ENCODE measurements around the gene CPT2.

CPT2 gene

GRCh38 chr1:53207726-53208125 is 11.1 kb downstream of the CPT2 start:
- Histone ChIP-seq H3K27ac (no peak overlapping the region), H3K4me3 (no peak overlapping the region), H3K9me3 (no peaks in the 10 kb centered on the region), H3K4me1 (peaks cover 0 to 6% (median 0%) of the 10 kb centered on the region in 4 donors), H3K36me3 (peaks cover 67 to 94% (median 70%) of the 10 kb centered on the region in 3 donors), H3K27me3 (no peaks in the 10 kb centered on the region)
- intact Hi-C loops (cut with DNase I; ENCODE audit: low total_unique reads) = no loop called here
- TF ChIP-seq, protein P1, sequence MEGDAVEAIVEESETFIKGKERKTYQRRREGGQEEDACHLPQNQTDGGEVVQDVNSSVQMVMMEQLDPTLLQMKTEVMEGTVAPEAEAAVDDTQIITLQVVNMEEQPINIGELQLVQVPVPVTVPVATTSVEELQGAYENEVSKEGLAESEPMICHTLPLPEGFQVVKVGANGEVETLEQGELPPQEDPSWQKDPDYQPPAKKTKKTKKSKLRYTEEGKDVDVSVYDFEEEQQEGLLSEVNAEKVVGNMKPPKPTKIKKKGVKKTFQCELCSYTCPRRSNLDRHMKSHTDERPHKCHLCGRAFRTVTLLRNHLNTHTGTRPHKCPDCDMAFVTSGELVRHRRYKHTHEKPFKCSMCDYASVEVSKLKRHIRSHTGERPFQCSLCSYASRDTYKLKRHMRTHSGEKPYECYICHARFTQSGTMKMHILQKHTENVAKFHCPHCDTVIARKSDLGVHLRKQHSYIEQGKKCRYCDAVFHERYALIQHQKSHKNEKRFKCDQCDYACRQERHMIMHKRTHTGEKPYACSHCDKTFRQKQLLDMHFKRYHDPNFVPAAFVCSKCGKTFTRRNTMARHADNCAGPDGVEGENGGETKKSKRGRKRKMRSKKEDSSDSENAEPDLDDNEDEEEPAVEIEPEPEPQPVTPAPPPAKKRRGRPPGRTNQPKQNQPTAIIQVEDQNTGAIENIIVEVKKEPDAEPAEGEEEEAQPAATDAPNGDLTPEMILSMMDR (IDR thresholded peaks at IDR 0.05) = no peak
- no peak for DNase-seq

DNA sequence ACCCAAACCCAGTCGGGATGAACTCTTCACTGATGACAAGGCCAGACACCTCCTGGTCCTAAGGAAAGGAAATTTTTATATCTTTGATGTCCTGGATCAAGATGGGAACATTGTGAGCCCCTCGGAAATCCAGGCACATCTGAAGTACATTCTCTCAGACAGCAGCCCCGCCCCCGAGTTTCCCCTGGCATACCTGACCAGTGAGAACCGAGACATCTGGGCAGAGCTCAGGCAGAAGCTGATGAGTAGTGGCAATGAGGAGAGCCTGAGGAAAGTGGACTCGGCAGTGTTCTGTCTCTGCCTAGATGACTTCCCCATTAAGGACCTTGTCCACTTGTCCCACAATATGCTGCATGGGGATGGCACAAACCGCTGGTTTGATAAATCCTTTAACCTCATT is 13.7 kb downstream of the CPT2 start:
- H3K4me3 ChIP-seq = no peak overlapping the region
- H3K27ac ChIP-seq = no peak overlapping the region
- no peaks in the 10 kb centered on the region for H3K27me3 ChIP-seq
- H3K9me3 ChIP-seq = no peaks in the 10 kb centered on the region
- peaks cover 72 to 100% (median 77%) of the 10 kb centered on the region in 3 donors for H3K36me3 ChIP-seq
- TF ChIP-seq, protein P1 (IDR thresholded peaks at IDR 0.05) = no peak
- no peak for DNase-seq
- intact Hi-C loops (cut with DNase I; ENCODE audit: low total_unique reads) = no loop called here
- H3K4me1 ChIP-seq = peaks cover 0 to 6% (median 0%) of the 10 kb centered on the region in 4 donors

DNA sequence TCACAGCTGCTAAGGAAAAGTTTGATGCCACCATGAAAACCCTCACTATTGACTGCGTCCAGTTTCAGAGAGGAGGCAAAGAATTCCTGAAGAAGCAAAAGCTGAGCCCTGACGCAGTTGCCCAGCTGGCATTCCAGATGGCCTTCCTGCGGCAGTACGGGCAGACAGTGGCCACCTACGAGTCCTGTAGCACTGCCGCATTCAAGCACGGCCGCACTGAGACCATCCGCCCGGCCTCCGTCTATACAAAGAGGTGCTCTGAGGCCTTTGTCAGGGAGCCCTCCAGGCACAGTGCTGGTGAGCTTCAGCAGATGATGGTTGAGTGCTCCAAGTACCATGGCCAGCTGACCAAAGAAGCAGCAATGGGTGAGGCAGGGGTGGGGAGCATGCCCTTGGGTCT is 14.3 kb downstream of the CPT2 start:
- Histone ChIP-seq H3K4me1 (peaks cover 0 to 6% (median 0%) of the 10 kb centered on the region in 4 donors), H3K27ac (no peak overlapping the region), H3K4me3 (no peak overlapping the region), H3K9me3 (no peaks in the 10 kb centered on the region), H3K36me3 (peaks cover 68 to 100% (median 77%) of the 10 kb centered on the region in 3 donors), H3K27me3 (no peaks in the 10 kb centered on the region)
- intact Hi-C loops (cut with DNase I; ENCODE audit: low total_unique reads) = no loop called here
- TF ChIP-seq, protein P1 (IDR thresholded peaks at IDR 0.05) = no peak
- no peak for DNase-seq

GRCh38 chr1:53214376-53214940 is 17.8 kb downstream of the CPT2 start:
- no peak overlapping the region for H3K4me3 ChIP-seq
- no peak overlapping the region for H3K27ac ChIP-seq
- TF ChIP-seq, protein P1 (IDR thresholded peaks at IDR 0.05) = no peak
- H3K9me3 ChIP-seq = no peaks in the 10 kb centered on the region
- no peak for DNase-seq
- H3K27me3 ChIP-seq = no peaks in the 10 kb centered on the region
- peaks cover 52 to 91% (median 70%) of the 10 kb centered on the region in 3 donors for H3K36me3 ChIP-seq
- peaks cover 0 to 8% (median 4%) of the 10 kb centered on the region in 4 donors for H3K4me1 ChIP-seq
- intact Hi-C loops (cut with DNase I; ENCODE audit: low total_unique reads) = no loop called here

GRCh38 chr1:53218201-53218600 is 21.6 kb downstream of the CPT2 start:
- Histone ChIP-seq H3K27me3 (no peaks in the 10 kb centered on the region), H3K4me3 (no peak overlapping the region), H3K27ac (no peak overlapping the region), H3K9me3 (no peaks in the 10 kb centered on the region), H3K4me1 (peaks cover 0 to 19% (median 11%) of the 10 kb centered on the region in 4 donors), H3K36me3 (peaks cover 22 to 54% (median 41%) of the 10 kb centered on the region in 3 donors)
- intact Hi-C loops (cut with DNase I; ENCODE audit: low total_unique reads) = no loop called here
- DNase-seq = no peak
- TF ChIP-seq, protein P1 (IDR thresholded peaks at IDR 0.05) = no peak
